ENCODE results near the gene ABLIM1.

The ABLIM1 gene

DNA sequence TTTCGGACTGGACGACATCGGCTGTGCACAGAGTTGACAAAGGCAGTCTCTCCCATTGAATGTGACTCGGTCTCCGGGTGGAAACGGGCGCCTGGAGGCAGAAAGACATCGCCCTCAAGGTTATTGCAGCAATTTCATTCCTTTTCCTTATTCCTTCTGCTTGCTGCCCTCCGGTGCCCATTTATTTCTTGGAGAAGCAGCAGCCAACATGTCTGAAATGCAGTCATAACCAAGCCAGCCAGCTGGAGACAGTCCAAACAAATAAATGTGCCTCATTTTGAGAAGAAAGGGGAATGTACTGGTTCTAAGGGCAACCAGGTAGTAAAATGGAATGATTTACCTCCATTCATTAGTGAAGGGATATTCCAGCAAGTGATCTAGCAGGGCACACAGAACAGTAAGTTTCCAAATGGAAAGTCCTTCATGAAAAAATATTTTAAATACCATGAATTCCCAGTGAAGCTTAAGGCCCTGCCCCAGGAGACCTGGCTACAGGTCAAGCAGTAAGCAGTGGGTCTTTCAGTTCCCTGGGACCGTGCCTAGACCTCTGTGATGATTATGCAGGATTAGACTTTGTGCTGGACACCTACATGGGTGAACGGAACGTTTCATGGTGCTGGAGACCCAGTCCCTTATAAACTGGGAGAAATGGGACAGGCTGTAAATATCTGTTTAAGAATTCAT lies 86.6 kb downstream of the ABLIM1 start:
- TF ChIP-seq, protein P1, sequence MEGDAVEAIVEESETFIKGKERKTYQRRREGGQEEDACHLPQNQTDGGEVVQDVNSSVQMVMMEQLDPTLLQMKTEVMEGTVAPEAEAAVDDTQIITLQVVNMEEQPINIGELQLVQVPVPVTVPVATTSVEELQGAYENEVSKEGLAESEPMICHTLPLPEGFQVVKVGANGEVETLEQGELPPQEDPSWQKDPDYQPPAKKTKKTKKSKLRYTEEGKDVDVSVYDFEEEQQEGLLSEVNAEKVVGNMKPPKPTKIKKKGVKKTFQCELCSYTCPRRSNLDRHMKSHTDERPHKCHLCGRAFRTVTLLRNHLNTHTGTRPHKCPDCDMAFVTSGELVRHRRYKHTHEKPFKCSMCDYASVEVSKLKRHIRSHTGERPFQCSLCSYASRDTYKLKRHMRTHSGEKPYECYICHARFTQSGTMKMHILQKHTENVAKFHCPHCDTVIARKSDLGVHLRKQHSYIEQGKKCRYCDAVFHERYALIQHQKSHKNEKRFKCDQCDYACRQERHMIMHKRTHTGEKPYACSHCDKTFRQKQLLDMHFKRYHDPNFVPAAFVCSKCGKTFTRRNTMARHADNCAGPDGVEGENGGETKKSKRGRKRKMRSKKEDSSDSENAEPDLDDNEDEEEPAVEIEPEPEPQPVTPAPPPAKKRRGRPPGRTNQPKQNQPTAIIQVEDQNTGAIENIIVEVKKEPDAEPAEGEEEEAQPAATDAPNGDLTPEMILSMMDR (IDR thresholded peaks at IDR 0.05), result no peak
- Histone ChIP-seq H3K27ac (peak overlapping the region in 1 of 2 donors; percentile 1), H3K4me3 (no peak overlapping the region)
- DNase-seq (ENCODE audit: low spot score), result no peak

DNA sequence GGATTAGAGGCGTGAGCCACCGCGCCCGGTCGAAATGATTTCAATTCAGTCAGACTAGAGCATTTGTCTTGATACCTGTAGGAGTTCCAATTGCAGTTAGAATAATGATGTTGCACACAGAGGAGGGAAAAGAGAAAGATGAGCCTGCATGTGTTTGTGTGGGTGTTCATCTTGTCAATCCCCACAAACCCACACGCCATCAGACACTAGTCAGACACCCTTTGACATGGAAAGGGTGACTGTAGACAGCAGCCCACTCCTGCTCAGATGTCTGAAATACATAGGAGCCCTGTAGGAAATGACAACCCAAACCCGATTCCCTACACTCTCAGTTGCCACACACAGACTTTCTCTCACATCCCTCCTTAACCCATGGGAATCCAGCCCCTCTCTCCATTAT lies 92.0 kb downstream of the ABLIM1 start:
- Histone ChIP-seq H3K27ac (no peak overlapping the region), H3K4me3 (no peak overlapping the region)
- TF ChIP-seq, protein P1 (IDR thresholded peaks at IDR 0.05), result no peak
- no peak for DNase-seq (ENCODE audit: low spot score)

DNA sequence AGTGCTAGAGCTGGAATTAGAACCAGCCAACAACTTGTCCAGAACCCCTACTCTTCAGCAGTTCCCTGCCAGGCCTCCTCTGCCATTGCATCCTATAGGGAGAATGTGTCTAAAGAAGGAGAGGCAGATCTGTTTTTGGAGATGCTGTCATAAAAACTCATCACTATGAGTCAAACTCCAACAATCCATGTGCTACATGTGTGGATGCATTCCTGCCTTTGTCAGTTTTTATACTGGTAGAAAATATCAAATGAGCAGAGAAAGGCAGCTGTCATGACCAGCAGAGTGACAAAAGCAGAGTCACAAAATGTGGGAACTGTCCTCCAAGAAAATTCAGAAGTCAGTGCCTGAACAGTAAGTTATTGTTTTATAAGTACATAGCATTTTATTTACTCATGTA lies 93.0 kb downstream of the ABLIM1 start:
- H3K4me3 ChIP-seq, result no peak overlapping the region
- H3K27ac ChIP-seq, result no peak overlapping the region
- TF ChIP-seq, protein P1 (IDR thresholded peaks at IDR 0.05), result no peak
- DNase-seq (ENCODE audit: low spot score), result no peak

DNA sequence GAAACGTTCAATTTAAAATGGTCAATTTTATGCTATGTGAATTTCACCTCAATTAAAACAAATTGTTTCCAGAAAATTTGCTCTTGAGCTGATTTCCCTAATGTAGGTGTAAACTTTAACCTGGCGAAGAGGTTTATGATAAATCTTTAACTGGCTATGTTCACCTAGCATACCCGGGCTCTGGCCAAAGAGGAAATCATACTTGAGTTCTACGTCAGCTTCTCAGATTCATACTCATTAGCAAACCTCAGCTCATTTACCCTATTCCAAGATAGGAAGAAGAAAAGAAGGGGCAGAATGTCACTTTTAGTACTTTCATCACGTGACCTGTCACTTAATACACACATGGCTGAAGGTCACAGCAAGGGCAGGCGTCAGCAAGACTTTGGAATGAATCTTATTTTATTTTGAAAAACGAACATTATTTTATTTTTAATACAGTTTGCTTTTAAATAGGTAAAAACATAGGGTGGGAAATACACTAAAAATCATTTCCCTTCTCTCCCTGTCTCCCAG lies 97.0 kb downstream of the ABLIM1 start:
- no peak for DNase-seq (ENCODE audit: low spot score)
- TF ChIP-seq, protein P1 (IDR thresholded peaks at IDR 0.05), result no peak
- Histone ChIP-seq H3K4me3 (no peak overlapping the region), H3K27ac (no peak overlapping the region)

DNA sequence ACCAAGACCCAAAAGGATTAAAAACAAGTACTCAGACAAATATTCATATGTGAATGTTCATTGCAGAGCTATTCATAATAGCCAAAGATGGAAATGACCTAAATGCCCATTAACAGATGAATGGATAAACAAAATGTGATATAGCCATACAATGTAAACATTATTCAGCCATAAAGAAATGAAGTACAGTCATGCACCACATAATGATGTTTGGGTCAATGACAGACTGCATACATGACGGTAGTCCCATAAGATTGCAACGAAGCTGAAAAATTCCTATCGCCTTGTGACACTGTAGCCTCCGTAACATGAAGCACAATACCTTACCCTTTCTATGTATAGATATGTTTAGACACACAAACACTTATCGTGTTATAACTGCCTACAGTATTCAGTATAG lies 97.9 kb downstream of the ABLIM1 start:
- Histone ChIP-seq H3K4me3 (no peak overlapping the region), H3K27ac (no peak overlapping the region)
- TF ChIP-seq, protein P1 (IDR thresholded peaks at IDR 0.05), result no peak
- no peak for DNase-seq (ENCODE audit: low spot score)

DNA sequence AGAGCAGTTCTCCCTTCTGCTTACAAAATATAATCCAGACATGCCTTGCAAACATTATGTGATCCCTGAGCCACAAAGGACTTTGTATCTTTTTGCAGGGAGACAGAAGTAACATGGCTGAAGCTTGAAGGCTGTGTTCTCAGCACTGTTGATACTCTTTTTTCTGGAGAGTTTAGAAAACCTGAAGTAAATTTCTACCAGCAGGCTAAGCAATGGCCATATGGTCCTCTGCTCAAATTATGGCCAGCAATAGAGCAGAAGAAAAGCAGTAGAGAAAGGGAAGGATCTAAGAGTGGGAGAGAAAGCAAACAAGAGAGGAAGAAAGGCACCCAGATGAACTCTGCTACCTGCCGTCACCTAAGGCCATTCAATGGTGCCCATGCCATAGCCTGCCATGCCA lies 98.4 kb downstream of the ABLIM1 start:
- TF ChIP-seq, protein P1 (IDR thresholded peaks at IDR 0.05), result no peak
- Histone ChIP-seq H3K27ac (no peak overlapping the region), H3K4me3 (no peak overlapping the region)
- DNase-seq (ENCODE audit: low spot score), result no peak

DNA sequence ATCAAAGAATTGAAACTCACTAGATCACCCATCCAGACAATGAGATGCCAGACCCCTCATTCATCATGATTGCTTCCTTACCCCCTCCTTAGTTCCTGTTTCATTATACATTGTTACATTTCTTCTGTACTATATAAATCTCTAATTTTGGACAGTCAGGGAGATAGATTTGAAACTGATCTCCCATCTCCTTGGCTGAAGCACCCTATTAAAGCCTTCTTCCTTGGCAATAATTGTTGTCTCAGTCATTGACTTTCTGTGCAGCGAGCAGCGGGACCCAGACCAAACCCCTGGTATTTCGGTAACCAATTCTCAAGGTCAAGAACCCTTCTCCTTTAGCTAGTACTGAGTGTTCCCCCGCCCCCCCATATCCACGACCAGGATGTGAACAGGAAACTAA lies 100.2 kb downstream of the ABLIM1 start:
- Histone ChIP-seq H3K27ac (no peak overlapping the region), H3K4me3 (no peak overlapping the region)
- TF ChIP-seq, protein P1 (IDR thresholded peaks at IDR 0.05), result no peak
- DNase-seq (ENCODE audit: low spot score), result no peak

Data from coronary artery (tissue), 2 donors.